HEK293 (cell line): ENCODE measurements around the gene CBLL2.

Experiments used
- CTCF ChIA-PET: fragments of 350-600 bp; formaldehyde crosslinking; extraction: SDS; loops from one replicate; lab custom pipeline; 2021; ENCODE audit warnings: antibody characterized with exemption; lab: Yijun Ruan, JAX
- POLR2A ChIA-PET: fragments of 300-600 bp; formaldehyde crosslinking; extraction: SDS; loops from one replicate; lab custom pipeline; 2020; ENCODE audit warnings: antibody characterized with exemption, inconsistent platforms; lab: Yijun Ruan, JAX
- H3K27ac ChIP-seq: fragments of 200-500 bp; sonication (Bioruptor generic); 2 replicates; pipeline ENCODE4 v1.5.1; 2014; ENCODE audit warnings: low read depth, low read length, control low read depth, inconsistent platforms; ENCODE audit errors: extremely low read depth
- H3K36me3 ChIP-seq, 2 experiments: fragments of 200-500 bp in 1 of 2; sonication (Bioruptor generic) in 1 of 2; 1 replicate in 1 of 2; 2 replicates in 1 of 2; pipeline ENCODE4 v1.5.1; 2014 to 2017; ENCODE audit warnings: inconsistent platforms in 2 of 2, low read length in 2 of 2; ENCODE audit not compliant: control insufficient read depth in 2 of 2, insufficient read depth in 1 of 2
- H3K4me1 ChIP-seq: fragments of 200-500 bp; sonication (Bioruptor generic); 2 replicates; pipeline ENCODE4 v1.5.1; 2014; ENCODE audit warnings: mild to moderate bottlenecking, low read length, inconsistent platforms; ENCODE audit not compliant: control insufficient read depth, insufficient read depth
- H3K4me3 ChIP-seq: 2 replicates; pipeline ENCODE4 v1.5.1; 2011; ENCODE audit warnings: low read depth, mild to moderate bottlenecking, control low read depth, low read length, moderate library complexity
- H3K9me3 ChIP-seq: fragments of 200-500 bp; sonication (Bioruptor generic); 2 replicates; pipeline ENCODE4 v1.5.1; 2014; ENCODE audit warnings: low read depth, low read length, inconsistent platforms; ENCODE audit not compliant: control insufficient read depth, insufficient read depth
- BCL6B ChIP-seq: fragments of 450-650 bp; formaldehyde crosslinking; IDR thresholded peaks from 2 replicates; pipeline ENCODE4 v1.5.1; 2017; ENCODE audit warnings: missing biosample characterization, missing genetic modification characterization
- EGR2 ChIP-seq: fragments of 450-650 bp; formaldehyde crosslinking; IDR thresholded peaks from 2 replicates; pipeline ENCODE4 v1.5.1; 2016; ENCODE audit warnings: low read depth, missing biosample characterization, missing genetic modification characterization
- ELK4 ChIP-seq: IDR thresholded peaks from 2 replicates; pipeline ENCODE4 v1.6.1; 2011; ENCODE audit warnings: mild to moderate bottlenecking, low read depth, low read length, borderline replicate concordance
- GLI4 ChIP-seq: fragments of 450-650 bp; formaldehyde crosslinking; IDR thresholded peaks from 2 replicates; pipeline ENCODE4 v1.5.1; 2016; ENCODE audit warnings: missing biosample characterization, missing genetic modification characterization
- HOXA7 ChIP-seq: sonication (generic); formaldehyde crosslinking; IDR thresholded peaks from 2 replicates; pipeline ENCODE4 v1.8.1; 2022; ENCODE audit warnings: missing genetic modification reagents, borderline replicate concordance
- KLF1 ChIP-seq: fragments of 450-650 bp; formaldehyde crosslinking; IDR thresholded peaks from 2 replicates; pipeline ENCODE4 v1.5.1; 2016; ENCODE audit warnings: missing biosample characterization, missing genetic modification characterization
- PBX3 ChIP-seq: sonication (generic); formaldehyde crosslinking; IDR thresholded peaks from 2 replicates; pipeline ENCODE4 v1.8.1; 2022; ENCODE audit warnings: mild to moderate bottlenecking, moderate library complexity, missing genetic modification reagents
- SCRT2 ChIP-seq: fragments of 450-650 bp; formaldehyde crosslinking; IDR thresholded peaks from 2 replicates; pipeline ENCODE4 v1.5.1; 2016; ENCODE audit warnings: missing biosample characterization, missing genetic modification characterization
- SETDB1 ChIP-seq: IDR thresholded peaks from one replicate; pipeline ENCODE4 v1.6.1; 2017; ENCODE audit warnings: mild to moderate bottlenecking, low read length, moderate library complexity, mixed read lengths; ENCODE audit not compliant: insufficient read length
- TCF7L2 ChIP-seq: IDR thresholded peaks from 2 replicates; pipeline ENCODE4 v1.6.1; 2011; ENCODE audit warnings: low read depth, mild to moderate bottlenecking, inconsistent platforms, low read length, moderate library complexity, borderline replicate concordance
- TRIM28 ChIP-seq: IDR thresholded peaks from 2 replicates; pipeline ENCODE4 v1.6.1; 2011; ENCODE audit warnings: low read length, control low read depth, borderline replicate concordance
- WT1 ChIP-seq: fragments of 450-650 bp; formaldehyde crosslinking; IDR thresholded peaks from 2 replicates; pipeline ENCODE4 v1.5.1; 2016; ENCODE audit warnings: missing biosample characterization, missing genetic modification characterization
- YY2 ChIP-seq: fragments of 450-650 bp; formaldehyde crosslinking; IDR thresholded peaks from 2 replicates; pipeline ENCODE4 v1.5.1; 2016; ENCODE audit warnings: missing biosample characterization, missing genetic modification characterization
- ZBTB1 ChIP-seq: fragments of 450-650 bp; formaldehyde crosslinking; IDR thresholded peaks from 2 replicates; pipeline ENCODE4 v1.5.1; 2016; ENCODE audit warnings: missing biosample characterization, missing genetic modification characterization
- ZEB2 ChIP-seq: fragments of 450-650 bp; formaldehyde crosslinking; IDR thresholded peaks from 2 replicates; pipeline ENCODE4 v1.5.1; 2016; ENCODE audit warnings: missing biosample characterization, missing genetic modification characterization
- ZFHX2 ChIP-seq: fragments of 450-650 bp; formaldehyde crosslinking; conservative IDR thresholded peaks from 2 replicates; pipeline ENCODE4 v1.5.1; 2016; ENCODE audit warnings: missing biosample characterization, missing genetic modification characterization
- ZFP69B ChIP-seq: fragments of 450-650 bp; formaldehyde crosslinking; IDR thresholded peaks from 2 replicates; pipeline ENCODE4 v1.5.1; 2016; ENCODE audit warnings: missing biosample characterization, missing genetic modification characterization
- ZNF121 ChIP-seq: fragments of 450-650 bp; formaldehyde crosslinking; IDR thresholded peaks from 2 replicates; pipeline ENCODE4 v1.5.1; 2016; ENCODE audit warnings: missing biosample characterization, missing genetic modification characterization
- ZNF133 ChIP-seq: fragments of 450-650 bp; formaldehyde crosslinking; IDR thresholded peaks from 2 replicates; pipeline ENCODE4 v1.5.1; 2016; ENCODE audit warnings: missing biosample characterization, missing genetic modification characterization
- ZNF169 ChIP-seq: fragments of 450-650 bp; formaldehyde crosslinking; IDR thresholded peaks from 2 replicates; pipeline ENCODE4 v1.5.1; 2016; ENCODE audit warnings: missing biosample characterization, missing genetic modification characterization
- ZNF174 ChIP-seq: fragments of 450-650 bp; formaldehyde crosslinking; IDR thresholded peaks from 2 replicates; pipeline ENCODE4 v1.5.0; 2017; ENCODE audit warnings: missing biosample characterization, mild to moderate bottlenecking, missing genetic modification characterization
- ZNF175 ChIP-seq: fragments of 450-650 bp; formaldehyde crosslinking; IDR thresholded peaks from 2 replicates; pipeline ENCODE4 v1.5.1; 2016; ENCODE audit warnings: missing biosample characterization, missing genetic modification characterization
- ZNF266 ChIP-seq: fragments of 450-650 bp; formaldehyde crosslinking; IDR thresholded peaks from 2 replicates; pipeline ENCODE4 v1.5.1; 2016; ENCODE audit warnings: missing biosample characterization, missing genetic modification characterization, low read depth
- ZNF354C ChIP-seq: fragments of 450-650 bp; formaldehyde crosslinking; IDR thresholded peaks from 2 replicates; pipeline ENCODE4 v1.5.1; 2016; ENCODE audit warnings: missing biosample characterization, missing genetic modification characterization, low read depth, borderline replicate concordance
- ZNF394 ChIP-seq: fragments of 450-650 bp; formaldehyde crosslinking; IDR thresholded peaks from 2 replicates; pipeline ENCODE4 v1.5.1; 2016; ENCODE audit warnings: missing biosample characterization, missing genetic modification characterization, mild to moderate bottlenecking, moderate library complexity, borderline replicate concordance
- ZNF416 ChIP-seq: fragments of 450-650 bp; formaldehyde crosslinking; IDR thresholded peaks from 2 replicates; pipeline ENCODE4 v1.5.1; 2016; ENCODE audit warnings: missing biosample characterization, missing genetic modification characterization
- ZNF426 ChIP-seq: fragments of 450-650 bp; formaldehyde crosslinking; IDR thresholded peaks from 2 replicates; pipeline ENCODE4 v1.5.1; 2017; ENCODE audit warnings: missing biosample characterization, missing genetic modification characterization, mild to moderate bottlenecking, inconsistent platforms, moderate library complexity
- ZNF529 ChIP-seq: fragments of 450-650 bp; formaldehyde crosslinking; IDR thresholded peaks from 2 replicates; pipeline ENCODE4 v1.5.1; 2017; ENCODE audit warnings: missing genetic modification characterization, missing biosample characterization; ENCODE audit not compliant: insufficient replicate concordance
- ZNF530 ChIP-seq: fragments of 450-650 bp; formaldehyde crosslinking; IDR thresholded peaks from 2 replicates; pipeline ENCODE4 v1.5.1; 2016; ENCODE audit warnings: low read depth, missing biosample characterization, missing genetic modification characterization
- ZNF544 ChIP-seq: fragments of 450-650 bp; formaldehyde crosslinking; IDR thresholded peaks from 2 replicates; pipeline ENCODE4 v1.5.0; 2017; ENCODE audit warnings: missing biosample characterization, missing genetic modification characterization
- ZNF549 ChIP-seq: fragments of 450-650 bp; IDR thresholded peaks from 2 replicates; pipeline ENCODE4 v1.5.1; 2018; ENCODE audit warnings: missing biosample characterization, missing genetic modification characterization, mild to moderate bottlenecking, inconsistent platforms, moderate library complexity
- ZNF571 ChIP-seq: fragments of 450-650 bp; formaldehyde crosslinking; IDR thresholded peaks from 2 replicates; pipeline ENCODE4 v1.5.0; 2017; ENCODE audit warnings: missing biosample characterization, missing genetic modification characterization
- ZNF621 ChIP-seq: fragments of 450-650 bp; formaldehyde crosslinking; IDR thresholded peaks from 2 replicates; pipeline ENCODE4 v1.5.1; 2017; ENCODE audit warnings: missing biosample characterization, missing genetic modification characterization
- ZNF658 ChIP-seq: fragments of 450-650 bp; formaldehyde crosslinking; IDR thresholded peaks from 2 replicates; pipeline ENCODE4; 2016; ENCODE audit warnings: missing biosample characterization, missing genetic modification characterization
- ZNF660 ChIP-seq: fragments of 450-650 bp; IDR thresholded peaks from 2 replicates; pipeline ENCODE4 v1.5.1; 2018; ENCODE audit warnings: missing biosample characterization, mild to moderate bottlenecking, missing genetic modification characterization
- ZNF664 ChIP-seq: fragments of 450-650 bp; formaldehyde crosslinking; IDR thresholded peaks from 2 replicates; pipeline ENCODE4 v1.5.1; 2016; ENCODE audit warnings: missing biosample characterization, missing genetic modification characterization
- ZNF707 ChIP-seq: fragments of 450-650 bp; formaldehyde crosslinking; IDR thresholded peaks from 2 replicates; pipeline ENCODE4 v1.5.1; 2016; ENCODE audit warnings: missing biosample characterization, missing genetic modification characterization
- ZSCAN16 ChIP-seq: fragments of 450-650 bp; formaldehyde crosslinking; IDR thresholded peaks from 2 replicates; pipeline ENCODE4 v1.5.1; 2016; ENCODE audit warnings: missing biosample characterization, missing genetic modification characterization

The CBLL2 gene

GRCh38 chrX:22300130-22300529, 27.4 kb downstream of the CBLL2 start:
- POLR2A ChIA-PET = interaction anchor here (0.6 kb wide), 1 partner anchor 1247 kb away, joined by 3 read pairs; no protein-coding TSS in a partner anchor
- Histone ChIP-seq H3K36me3 (no peaks in the 10 kb centered on the region), H3K4me3 (no peak overlapping the region), H3K9me3 (no peaks in the 10 kb centered on the region), H3K4me1 (no peaks in the 10 kb centered on the region), H3K27ac (peak overlapping the region; percentile 47)
- CTCF ChIA-PET = no interaction called here
- no peak for TF ChIP-seq ZNF571 (tag by site-specific recombination)
- TF ChIP-seq ZNF266 (tag by site-specific recombination) = no peak
- peak; percentile 51; the same call in 1 of the 2 replicates for TF ChIP-seq ZNF660
- no peak for TF ChIP-seq ZNF416
- 0 out of 2 replicates have a peak, but pooled peaks have one; percentile 12 for TF ChIP-seq WT1 (tag by site-specific recombination)
- TF ChIP-seq ZSCAN16 (tag by site-specific recombination) = no peak
- TF ChIP-seq ZNF121 (tag by site-specific recombination) = no peak
- no peak for TF ChIP-seq YY2 (tag by site-specific recombination)
- no peak for TF ChIP-seq SCRT2 (tag by site-specific recombination)
- no peak for TF ChIP-seq ZFHX2
- no peak for TF ChIP-seq ZEB2 (tag by site-specific recombination)
- TF ChIP-seq KLF1 (tag by site-specific recombination) = no peak
- peak; percentile 66 for TF ChIP-seq BCL6B
- TF ChIP-seq ZNF530 (tag by site-specific recombination) = no peak
- TF ChIP-seq ZNF664 = no peak
- TF ChIP-seq EGR2 (tag by site-specific recombination) = no peak
- no peak for TF ChIP-seq PBX3 (CRISPR knock-in tag)
- no peak for TF ChIP-seq GLI4 (tag by site-specific recombination)
- no peak for TF ChIP-seq HOXA7 (CRISPR knock-in tag)
- TF ChIP-seq ZNF354C (tag by site-specific recombination) = no peak
- TF ChIP-seq ZNF426 (tag by site-specific recombination) = no peak
- TF ChIP-seq ZNF169 (tag by site-specific recombination) = no peak
- no peak for TF ChIP-seq ZNF658
- peak; percentile 99 for TF ChIP-seq TCF7L2
- TF ChIP-seq ZNF549 (tag by site-specific recombination) = no peak
- TF ChIP-seq ZNF394 (tag by site-specific recombination) = no peak
- TF ChIP-seq TRIM28 = peak; percentile 86; the same call in 1 of the 2 replicates
- no peak for TF ChIP-seq ZNF529 (tag by site-specific recombination)
- TF ChIP-seq ZNF621 (tag by site-specific recombination) = no peak
- no peak for TF ChIP-seq ZFP69B (tag by site-specific recombination)
- TF ChIP-seq ELK4 = no peak
- TF ChIP-seq ZBTB1 = no peak
- no peak for TF ChIP-seq ZNF175 (tag by site-specific recombination)
- no peak for TF ChIP-seq ZNF707 (tag by site-specific recombination)
- no peak for TF ChIP-seq ZNF133 (tag by site-specific recombination)
- peak; percentile 37 for TF ChIP-seq SETDB1
- TF ChIP-seq ZNF544 (tag by site-specific recombination) = no peak
- no peak for TF ChIP-seq ZNF174 (tag by site-specific recombination)
